DMS 273 (cell line): ENCODE data around the gene HSPA4L.

Source experiments
- DNase-seq: peaks from one replicate; lab custom pipeline; 2025; ENCODE audit not compliant: unreplicated experiment; lab: John Stamatoyannopoulos, UW

The HSPA4L gene

GRCh38 chr4:127856813-127857447 lies 74.8 kb downstream of the HSPA4L start:
- DNase-seq, result no peak

DNA sequence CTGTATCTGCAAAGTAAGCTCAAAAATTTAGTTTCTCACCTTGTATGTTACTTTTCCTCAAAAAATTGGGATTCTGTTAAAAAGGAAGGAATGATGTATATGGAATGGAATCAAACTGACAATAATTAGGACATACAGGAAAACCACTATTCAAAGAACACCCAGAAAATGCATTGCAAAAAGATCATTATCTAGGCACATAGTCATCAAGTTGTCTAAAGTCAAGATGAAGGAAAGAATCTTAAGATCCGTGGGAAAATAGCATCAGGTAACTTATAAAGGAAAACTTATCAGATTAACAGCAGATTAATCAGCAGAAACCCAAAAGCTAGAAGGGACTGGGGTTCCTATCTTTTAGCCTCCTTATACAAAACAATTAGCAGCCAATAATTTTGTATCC lies 75.5 kb downstream of the HSPA4L start:
- DNase-seq, result no peak

DNA sequence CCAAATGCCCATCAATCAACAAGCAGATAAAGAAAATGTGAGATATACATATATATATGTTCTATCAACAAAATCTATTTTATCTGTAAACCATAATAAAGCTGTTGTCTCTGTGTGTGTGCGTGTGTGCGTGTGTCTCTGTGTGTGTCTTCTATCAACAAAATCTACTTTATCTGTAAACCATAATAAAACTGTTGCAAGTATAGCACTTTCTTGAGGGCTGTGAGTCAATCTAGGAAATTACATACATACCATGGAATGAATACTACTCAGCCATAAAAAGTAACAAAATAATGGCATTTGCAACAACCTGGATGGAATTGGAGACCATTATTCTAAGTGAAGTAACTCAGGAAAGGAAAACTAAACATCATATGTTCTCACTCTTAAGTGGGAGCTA lies 86.1 kb downstream of the HSPA4L start:
- no peak for DNase-seq

DNA sequence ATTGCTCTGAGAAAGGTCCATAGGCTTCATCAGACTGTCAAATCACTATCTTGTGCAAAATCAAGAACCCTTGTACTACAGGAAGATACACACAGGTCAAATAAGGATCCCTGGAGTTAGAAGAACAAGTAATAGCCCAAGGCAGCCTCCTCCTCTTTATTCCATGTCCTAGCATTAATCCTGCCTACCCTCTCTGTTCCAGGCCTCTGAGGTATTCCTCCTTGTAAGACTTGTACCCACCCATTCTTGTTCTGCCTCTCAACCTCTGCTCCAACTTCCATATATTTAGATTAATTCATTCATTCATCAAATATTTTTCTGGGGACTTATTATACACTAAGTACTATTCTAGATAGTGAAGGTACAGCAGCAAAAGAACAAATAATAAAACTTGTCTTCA lies 88.2 kb downstream of the HSPA4L start:
- no peak for DNase-seq

DNA sequence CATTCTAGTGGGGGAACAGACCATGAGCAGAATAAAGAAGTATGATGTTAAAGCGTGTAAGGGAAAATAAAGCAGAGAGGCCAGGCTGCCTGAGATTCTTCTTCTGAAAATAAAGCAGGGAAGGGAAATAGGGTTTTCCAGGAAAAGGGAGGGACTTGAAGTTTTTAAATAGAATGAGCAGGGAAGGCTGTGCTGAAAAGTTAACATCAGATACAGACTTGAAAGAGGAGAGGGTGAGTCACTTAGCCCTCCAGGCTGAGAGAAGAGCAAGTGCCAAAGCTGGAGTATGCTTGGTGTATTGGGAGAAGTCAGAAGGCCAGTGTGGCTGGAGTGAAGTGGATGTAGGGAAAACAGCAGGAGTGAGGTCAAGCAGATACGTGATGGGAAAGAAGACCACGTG lies 88.6 kb downstream of the HSPA4L start:
- no peak for DNase-seq

DNA sequence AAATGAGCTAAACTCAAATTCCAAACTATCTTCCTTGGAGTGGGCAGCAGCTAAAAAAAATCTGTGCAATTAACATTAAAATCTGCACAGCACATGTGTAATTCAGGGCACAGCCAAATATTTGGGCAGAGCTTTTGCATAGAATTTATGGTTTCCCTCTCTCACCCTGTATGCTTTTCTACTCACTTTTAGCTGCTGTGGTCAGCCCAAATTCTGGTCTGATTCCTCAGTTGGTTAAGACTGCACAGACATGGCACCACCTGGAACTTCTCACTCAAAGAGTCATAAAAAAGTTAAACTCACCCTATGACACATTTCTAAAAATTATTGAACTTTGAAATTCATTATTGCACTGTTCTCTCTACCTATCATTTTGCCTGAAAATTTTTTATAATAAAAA lies 93.7 kb downstream of the HSPA4L start:
- DNase-seq, result no peak

DNA sequence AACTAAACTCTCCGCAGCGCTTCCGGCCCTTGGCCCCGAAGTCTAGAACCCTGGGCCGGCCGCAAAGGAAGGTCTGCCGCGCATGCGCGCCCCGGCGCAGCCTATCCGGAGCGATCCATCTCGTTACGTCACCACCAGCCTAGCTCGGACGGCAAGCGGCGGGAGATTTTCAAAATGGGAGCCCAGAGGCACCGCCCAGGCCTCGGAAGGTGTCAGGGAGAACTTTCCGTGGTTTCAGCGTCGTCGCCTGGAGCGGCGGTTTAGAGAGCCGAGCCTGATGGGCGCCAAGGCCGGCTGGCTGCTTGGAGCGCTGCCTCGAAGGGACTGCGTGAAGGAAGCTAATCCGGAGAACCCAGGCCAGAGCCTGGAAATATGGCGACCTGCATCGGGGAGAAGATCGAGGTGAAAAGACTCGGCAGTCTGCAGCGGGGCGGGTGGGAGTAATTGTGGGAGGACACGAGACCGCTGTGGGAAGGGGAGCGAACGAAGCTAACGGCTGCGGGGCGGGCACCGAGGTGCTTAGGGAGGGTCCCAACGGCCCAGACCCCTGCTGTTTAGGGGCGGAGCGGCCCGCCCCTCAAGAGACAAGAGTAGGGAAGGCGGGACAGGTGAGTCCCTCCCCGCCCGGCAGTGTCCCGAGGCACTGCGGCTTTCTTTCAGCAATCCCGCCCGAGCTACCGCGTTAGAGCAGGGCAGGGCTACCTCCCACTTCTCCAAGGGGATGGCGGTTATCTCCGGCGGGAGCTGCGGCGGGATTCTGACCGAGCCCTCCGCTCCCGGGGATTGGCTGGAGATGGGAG lies 98.8 kb downstream of the HSPA4L start, which contains the start of gene PLK4:
Gene PLK4 (plus strand): TSS at position 131 of the 800 bp plus-strand sequence. CDS start 242 bp downstream, at position 373.
- peak; percentile 97 for DNase-seq

DNA sequence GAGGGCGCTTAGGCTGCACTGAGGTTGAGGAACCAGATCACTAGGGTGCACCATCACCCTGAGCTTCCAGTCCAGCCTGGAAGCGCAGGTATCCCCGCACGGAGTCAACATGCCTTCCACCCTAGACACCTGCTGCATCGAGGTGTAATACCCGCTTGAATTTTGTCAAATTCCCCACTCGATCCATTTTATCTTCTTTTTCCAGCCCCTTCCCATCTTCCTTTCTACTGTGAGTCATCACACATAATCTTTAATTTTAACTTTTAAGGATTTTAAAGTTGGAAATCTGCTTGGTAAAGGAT lies 99.4 kb downstream of the HSPA4L start:
- no peak for DNase-seq

GRCh38 chr4:127888559-127888958 lies 106.4 kb downstream of the HSPA4L start:
- peak; percentile 43 for DNase-seq

DNA sequence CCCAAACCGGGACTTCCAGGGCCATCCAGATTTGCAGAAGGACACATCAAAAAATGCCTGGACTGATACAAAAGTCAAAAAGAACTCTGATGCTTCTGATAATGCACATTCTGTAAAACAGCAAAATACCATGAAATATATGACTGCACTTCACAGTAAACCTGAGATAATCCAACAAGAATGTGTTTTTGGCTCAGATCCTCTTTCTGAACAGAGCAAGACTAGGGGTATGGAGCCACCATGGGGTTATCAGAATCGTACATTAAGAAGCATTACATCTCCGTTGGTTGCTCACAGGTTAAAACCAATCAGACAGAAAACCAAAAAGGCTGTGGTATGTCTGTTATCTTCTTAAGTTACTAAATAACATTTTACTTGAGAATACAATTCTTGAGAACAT lies 107.8 kb downstream of the HSPA4L start:
- DNase-seq, result peak; percentile 19
